ENCODE measurements around the gene NDUFS7.
"Not testable (repeated sequence)": the region's sequence is repeated elsewhere in the genome, so short reads cannot be mapped to it uniquely, and the experiment has no call there.

The NDUFS7 gene

DNA sequence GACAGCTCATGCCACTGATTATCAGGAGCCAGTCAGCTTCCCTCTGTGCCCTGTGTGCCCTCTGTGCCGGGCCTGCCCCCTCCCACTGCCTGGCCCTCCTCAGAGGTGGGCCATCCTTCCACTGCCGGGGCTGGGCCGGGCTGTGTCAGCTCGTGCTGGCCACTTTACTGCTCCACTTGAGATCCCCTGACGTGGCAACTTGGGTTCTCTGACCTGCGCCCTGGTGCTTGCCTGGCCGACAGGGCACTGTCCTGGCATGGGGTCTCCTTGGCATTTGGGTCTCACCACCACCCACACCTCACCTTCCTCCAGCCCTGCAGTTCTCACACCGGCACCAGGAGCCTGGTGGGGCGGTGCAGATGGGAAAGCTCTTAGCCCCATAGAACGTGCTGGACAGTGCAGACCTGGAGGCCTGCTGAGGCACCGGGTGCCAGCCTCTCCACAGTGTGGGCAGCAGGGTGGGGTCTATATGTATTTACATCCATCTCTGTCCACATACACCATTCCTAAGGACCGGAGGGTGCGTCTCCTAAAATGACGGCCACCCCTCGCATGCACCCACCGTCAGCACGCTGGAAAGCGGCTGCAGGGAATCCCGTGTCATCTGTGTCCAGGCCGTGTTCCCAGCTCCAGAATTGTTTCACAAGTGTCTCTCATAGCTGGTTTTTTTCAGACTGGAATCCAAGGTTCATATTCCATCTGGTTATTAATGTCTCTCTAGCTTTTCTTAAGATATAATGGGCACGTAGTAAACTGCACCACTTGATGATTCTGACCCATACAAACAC is 35.4 kb downstream of the NDUFS7 start:
- DNase-seq: no peak

DNA sequence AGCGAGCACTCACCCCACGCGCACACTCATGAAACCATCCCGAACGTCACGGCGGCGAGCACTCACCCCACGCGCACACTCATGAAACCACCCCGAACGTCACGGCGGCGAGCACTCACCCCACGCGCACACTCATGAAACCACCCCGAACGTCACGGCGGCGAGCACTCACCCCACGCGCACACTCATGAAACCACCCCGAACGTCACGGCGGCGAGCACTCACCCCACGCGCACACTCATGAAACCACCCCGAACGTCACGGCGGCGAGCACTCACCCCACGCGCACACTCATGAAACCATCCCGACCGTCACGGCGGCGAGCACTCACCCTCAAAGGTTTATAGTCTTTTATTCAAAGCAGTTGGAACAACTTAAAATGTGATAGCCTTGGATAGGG is 36.4 kb downstream of the NDUFS7 start:
- not testable (repeated sequence) for DNase-seq

DNA sequence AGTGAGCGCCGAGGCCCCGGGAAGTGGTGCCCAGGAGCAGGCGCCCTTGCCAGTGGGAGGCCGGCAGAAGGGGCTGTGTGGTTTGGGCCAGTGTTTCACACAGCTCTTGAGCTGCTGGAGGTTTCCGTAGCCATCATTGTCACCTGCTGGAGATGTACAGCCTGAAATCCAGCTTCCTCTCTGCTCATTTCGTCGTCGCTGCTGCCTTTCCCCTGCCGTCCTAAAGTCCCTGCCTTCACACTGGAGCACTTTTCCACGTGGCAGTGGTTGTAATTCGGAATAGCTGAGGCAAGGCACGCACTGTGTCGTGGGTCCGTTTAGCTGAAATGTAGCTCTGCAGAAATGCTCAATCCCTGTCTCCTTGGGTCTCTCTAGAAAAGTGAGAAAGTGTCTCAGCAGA is 36.9 kb downstream of the NDUFS7 start:
- DNase-seq: no peak

DNA sequence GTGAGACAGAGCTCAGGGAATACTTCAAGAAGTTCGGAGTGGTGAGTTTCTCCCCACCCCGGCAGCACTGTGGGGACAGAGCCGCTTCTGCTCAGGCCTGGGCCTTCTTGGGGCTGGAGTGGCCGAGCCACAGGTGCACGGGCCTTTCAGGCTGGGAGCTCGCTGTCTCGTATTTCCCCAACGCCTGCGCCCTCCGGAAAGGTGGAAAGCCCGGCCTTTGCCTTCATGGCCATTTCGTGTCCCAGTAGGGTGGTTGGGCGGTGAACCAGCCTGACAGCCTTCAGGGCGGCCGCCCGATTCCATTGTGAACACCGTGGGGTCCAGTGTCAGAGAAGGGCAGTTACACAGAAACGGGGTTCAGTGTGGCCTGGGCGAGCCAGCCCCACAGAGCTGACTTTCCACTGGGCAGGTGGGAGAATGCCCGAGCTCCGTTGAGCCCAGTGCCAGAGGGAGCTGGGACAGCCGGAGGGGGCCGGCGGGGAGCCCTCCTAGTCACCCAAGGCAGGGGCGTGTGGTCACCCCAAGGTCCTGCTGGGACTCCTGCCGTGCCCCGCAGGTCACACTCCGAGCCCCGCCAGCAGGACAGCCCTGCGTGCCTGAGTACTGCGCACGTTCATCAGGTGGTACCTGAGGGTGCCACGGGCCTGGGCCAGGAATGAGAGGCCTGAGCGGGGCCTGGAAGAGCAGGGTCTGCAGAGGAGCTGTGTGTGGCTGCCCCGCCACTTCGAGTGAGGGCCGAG is 37.7 kb downstream of the NDUFS7 start:
- no peak for DNase-seq

DNA sequence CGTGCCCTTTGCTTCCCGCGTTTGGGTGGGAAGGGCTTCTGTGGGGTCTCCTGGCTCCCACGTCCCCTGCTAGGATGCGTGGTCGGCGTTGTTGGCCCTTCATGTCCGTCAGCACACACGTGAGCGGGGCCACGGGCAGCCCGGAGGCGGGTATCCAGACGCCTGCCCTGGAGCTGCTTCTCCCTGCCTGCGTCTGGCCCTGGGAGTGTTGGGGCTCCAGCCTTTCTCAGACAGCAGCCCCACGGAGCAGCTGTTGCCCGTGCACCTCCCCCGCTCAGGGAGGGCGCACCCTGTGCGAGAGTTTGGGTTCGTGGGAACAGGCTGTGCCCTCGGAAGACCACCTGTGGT is 38.2 kb downstream of the NDUFS7 start:
- no peak for DNase-seq

DNA sequence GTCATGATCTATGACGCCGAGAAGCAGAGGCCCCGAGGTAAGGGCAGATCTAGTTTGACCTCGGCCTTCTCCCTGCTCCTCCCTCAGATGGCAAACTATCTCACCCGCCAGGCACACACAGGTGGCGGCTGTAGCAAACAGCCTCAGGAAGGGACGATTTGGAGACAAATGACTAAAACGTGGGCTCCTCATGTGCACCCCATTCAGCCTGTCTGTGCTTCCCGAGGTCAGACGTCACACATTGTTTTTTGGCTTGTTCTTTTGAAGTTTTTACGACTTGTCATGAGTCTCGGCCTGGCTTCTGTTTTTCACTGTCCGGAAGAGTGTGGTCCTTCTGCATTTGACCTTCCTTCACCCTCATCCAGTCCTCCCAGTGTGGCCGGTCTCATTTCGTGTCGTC is 38.7 kb downstream of the NDUFS7 start:
- DNase-seq: no peak

DNA sequence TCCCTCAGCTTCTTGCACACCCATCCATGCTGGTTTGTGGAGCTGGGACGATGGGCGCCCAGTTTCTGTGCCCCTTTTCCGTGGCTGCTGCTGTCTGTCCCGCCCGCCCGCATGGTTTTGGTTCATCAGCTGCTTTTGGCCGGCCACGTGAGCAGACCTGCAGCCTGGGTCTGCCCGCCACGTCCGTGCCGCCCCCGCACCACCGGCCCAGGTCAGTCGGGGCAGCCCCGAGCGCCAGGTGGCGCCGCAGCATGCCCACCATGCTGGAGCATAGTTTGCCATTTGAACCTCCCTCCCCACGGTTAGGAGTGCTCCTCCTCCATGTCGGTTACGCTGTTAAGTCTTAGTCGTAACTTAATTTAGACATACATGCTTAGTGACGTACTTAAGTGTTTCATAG is 39.2 kb downstream of the NDUFS7 start:
- DNase-seq: no peak

DNA sequence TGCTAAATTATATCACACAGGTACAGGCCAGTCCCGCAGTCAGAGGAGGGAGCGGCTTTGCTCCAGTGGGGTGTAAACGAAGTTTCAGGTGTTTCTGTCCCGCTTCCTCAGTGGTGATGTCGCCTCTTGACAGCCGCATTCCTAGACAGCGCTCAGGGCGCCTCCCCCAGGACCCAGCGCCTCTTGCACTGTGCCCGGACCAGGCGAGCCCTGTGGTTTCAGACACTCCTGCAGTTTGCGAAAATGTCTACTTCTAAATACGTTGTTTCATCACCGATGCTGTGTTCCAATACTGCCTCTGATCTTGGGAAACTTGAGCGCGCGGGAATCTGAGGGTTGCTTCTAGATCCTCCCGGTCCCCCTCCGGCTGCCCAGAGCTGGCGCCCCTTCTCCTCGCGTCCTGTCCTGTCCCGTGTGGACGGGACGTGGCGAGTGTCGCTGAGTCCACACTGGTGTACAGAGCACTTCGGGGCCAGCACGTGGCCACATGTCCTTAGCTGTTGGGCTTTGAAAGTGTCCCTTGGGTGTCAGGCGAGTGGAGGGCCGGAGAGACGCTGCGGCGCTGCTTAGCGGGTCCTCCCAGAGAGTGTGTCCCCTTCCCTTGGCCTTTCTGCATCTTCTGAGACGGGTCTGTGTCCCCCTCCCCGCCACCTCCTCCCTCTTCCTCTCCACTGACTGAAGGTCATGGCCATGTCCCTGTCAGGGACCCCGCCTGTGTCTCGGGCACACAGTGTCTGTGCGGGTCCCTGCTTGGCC is 39.9 kb downstream of the NDUFS7 start:
- no peak for DNase-seq

DNA sequence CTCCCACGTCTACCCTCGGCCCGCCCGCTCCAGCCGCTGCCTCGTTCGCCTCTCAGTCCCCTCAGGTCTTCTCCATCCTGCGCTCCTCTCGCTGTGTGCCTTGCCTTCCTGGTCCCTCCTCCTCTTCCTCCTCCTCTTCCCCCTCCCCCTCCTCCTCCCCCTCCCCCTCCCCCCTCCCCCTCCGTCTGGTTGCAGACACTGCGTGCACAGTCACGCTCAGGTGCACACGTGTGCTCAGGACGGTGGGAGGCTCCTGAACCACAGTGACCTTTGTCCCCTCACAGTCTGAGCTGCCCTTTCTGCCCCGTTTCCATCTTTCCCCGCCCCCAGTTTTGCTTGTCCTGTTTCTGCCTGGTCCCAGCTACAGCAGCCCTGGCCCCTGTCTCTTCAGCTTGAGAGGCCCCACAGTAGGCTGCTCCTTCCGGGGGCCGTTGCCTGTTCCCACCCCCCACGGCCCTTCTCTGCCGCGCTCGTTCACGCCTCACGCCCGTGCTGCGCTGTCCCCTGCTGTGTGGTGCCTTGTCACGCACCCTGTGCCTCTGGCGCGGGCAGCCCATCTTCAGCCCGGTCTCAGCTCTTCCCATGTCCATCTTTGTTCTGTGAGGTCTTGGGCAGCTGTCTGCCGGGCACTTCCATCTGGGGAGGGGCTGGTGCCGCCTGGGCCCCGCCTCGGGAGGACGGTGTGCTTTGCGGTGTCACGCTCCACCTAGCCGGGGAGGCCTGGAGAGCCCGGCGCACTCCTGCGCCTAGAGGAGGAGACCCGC is 40.7 kb downstream of the NDUFS7 start:
- DNase-seq: no peak

DNA sequence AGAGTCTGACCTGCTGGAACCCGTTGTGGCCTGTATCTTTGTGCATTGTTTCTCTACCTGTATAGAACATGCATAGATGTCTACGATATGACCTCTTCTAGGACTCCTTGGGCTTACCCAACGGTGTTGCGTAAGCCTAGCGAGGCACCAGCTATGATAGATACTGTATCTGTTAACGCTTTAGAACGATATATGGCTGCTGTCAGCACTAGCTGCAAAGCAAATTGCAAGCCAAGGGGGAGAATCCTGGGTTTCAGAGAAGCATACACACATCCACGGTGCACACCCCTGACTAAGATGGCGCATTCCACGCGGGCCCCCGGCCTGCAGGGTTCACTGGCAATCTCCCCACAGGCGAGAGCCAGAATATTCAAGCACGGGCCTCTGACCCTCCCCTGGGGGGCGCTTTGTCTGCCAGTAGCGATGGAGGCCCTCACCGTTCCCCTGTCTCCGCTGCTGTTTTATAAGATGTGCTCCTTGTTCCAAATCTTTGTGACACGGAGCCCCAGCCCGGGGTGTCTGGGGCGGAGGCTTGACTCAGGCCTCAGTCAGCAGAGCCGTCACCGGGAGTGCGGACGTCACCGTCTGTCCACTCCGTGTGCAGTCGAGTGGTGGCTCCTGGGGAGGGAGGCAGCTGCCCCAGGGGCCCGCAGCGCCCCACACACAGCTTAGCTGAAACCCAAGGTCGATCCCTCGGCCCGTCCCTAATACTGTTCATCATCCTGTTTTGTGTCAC is 41.6 kb downstream of the NDUFS7 start:
- DNase-seq: no peak

DNA sequence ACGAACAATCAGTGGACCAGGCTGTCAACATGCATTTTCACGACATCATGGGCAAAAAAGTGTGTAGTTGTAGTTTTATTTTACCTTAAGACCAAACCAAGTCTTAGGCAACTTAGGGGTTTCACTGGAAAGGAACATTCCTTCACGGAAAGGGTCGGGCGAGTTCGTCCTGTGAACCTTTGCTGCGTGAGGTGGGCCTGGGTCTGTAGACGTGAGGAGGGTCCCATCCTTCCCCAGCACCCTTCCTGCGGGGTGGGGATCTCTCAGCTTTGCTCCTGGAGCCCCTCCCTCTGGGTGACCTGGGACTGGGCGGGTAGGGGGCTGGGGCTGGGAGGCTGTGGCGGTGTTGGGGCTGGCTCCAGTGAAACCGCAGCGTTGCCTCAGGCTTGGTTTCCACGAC is 42.2 kb downstream of the NDUFS7 start:
- no peak for DNase-seq

DNA sequence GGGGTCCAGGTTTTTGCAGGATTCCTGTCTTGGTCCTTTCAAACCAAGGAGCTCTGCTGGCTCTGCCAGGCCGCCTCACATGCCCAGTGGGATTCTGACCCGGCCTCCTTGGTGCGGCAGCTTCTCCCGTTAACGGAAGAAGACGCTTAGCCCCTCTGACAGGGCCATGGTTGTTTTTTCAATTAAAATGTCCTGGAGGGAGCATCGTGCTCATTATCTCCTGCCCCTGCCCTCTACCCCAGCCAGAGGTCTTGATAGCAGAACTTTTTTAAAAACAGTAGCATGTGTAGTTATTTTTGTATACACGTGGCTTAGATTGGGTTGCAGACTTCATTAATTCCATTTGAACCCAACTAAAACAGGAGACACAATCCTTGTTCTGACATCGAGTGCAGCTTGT is 43.0 kb downstream of the NDUFS7 start:
- DNase-seq: no peak

DNA sequence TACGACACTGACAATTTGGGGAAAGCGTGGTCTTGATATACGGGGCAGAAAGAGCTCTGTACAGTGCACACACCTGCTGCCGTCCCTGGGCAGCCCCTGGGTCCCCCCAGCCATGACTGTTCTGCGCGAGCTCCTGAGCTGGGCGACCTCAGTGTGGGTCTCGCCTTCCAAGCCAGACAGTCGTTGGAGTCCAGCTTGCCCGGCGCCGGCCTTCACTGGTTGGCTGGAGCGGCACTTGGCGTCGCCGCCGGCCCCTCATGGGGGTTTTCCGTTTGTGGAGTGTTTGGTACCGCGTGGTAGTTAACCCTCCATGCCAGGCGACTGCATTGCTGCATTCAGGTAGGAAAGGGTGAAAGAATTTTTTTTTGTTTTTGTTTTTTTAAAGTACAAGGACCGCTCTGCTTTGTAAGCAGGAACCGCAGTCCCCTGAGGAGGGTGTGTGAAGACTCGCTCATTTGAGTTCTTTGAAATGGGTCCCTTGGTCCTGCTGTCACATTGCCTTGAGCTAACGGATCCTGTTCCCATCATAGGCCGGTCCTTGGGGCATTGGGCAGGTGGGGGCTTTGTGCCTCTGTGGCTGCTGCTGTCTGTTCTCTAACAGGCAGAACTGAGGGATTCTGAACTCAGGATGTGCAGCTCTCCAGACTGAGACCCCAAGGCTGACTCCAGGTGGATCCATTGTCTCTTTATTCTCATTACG is 43.7 kb downstream of the NDUFS7 start:
- DNase-seq: no peak

DNA sequence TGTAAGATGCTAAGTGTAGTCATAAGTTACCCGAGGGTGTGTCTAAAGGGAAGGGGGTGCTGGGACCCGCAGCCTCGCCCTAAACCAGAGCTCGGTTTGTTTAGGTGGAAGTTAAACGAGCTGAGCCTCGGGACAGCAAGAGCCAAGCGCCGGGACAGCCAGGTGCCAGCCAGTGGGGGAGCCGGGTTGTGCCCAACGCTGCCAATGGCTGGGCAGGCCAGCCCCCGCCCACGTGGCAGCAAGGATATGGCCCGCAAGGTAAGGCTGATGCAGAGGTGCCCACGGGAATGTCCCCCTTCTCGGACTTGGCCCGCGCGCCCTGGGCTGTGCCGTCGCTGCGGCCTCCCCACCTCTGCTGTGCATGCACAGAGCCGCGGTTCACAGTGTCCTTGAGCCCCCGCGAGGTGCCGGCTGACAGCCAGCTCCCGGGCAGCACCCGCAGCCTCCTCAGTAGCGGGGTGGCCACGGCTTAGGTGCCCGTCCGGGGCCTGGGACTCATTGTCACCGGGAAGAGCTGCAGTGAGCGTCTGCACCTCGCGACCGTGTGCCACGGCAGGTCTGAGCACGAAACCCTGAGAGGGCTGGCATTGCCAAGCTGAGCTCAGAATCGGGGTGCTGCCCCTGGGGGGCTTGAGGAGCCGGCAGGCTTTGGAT is 45.2 kb downstream of the NDUFS7 start:
- no peak for DNase-seq

DNA sequence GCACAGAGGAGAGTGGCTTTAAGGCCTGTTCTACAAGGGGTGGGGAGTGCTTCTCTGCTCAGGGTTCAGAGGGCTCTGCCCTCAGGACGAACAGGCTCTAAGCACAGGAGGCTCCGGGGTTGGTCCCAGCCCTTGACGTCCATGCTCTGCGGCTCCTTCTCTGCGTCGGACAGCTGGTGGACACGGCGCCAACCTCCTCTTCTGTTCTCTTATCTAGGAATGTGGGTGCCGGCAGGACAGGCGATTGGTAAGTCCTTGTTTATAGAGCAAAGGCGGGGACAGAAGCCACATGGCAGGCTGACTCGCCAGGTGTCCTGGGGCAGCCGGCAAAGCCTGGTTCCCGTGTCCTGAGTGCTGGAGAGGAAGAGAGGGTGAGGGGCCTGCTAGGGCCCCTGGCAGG is 46.0 kb downstream of the NDUFS7 start:
- no peak for DNase-seq

DNA sequence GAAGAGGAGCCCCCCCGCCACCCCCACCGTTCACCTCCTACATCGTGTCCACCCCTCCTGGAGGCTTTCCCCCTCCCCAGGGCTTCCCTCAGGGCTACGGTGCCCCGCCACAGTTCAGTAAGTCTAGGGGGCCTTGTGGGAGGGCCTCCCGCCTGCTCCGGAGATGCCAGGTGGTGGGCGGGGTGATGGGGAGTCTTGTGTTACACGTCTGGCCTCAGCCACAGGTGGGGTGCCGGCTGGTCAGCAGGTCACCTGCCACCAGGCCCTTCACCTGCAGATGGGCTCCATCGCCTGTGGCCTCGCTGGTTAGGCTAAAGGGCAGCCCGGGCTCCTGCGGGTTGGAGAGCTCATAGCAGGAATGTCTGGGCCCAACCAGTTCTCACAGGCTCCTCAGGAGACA is 46.5 kb downstream of the NDUFS7 start:
- no peak for DNase-seq

DNA sequence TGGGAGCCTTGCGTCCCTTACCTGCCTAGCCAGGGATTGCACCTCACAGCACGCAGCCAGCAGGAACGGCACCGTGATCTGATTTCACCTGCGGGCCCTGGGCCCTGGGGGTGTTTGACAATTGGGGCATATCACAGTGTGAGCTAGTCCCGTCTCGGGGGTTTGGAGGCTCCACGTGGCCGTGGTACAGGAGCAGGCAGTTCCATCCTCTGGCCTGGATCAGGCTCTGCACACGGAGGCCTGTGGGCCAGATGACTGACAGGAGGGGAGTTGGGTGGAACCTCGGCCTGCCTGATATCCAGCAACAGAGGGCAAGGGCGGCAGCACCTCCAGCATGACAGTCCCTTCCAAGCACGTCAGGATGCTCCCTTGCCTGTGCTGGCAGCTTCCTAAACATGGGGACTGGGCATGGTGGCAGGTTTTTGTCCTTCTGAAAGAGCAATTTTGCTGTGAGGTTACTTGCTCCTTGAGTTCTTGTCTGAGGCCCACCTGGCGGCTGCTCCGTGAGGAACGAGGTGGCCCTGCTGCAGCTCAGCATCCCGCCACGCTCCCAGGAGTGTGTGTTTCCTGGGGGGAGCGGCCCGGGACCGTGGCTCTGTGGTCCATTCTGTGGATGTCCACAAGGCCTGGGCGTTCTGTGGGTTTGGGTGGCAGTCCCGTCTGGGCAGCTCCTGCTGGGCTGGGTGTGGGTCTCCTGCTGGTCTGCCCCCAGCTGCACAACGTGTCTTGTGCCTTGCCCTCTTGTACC is 48.2 kb downstream of the NDUFS7 start:
- no peak for DNase-seq

DNA sequence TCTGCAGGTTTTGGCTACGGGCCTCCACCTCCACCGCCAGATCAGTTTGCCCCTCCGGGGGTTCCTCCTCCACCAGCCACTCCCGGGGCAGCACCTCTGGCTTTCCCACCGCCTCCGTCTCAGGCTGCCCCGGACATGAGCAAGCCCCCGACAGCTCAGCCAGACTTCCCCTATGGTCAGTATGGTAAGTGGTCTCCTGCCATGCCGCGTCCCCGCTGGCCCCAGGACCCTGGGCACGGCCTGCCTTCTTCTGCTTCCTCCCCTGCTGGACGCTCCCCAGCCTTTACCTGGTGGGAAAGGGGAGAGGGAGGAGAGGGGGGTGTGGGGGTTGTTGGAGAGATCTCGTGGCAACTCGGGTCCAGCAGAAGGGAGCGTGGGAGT is 48.8 kb downstream of the NDUFS7 start:
- DNase-seq: no peak

DNA sequence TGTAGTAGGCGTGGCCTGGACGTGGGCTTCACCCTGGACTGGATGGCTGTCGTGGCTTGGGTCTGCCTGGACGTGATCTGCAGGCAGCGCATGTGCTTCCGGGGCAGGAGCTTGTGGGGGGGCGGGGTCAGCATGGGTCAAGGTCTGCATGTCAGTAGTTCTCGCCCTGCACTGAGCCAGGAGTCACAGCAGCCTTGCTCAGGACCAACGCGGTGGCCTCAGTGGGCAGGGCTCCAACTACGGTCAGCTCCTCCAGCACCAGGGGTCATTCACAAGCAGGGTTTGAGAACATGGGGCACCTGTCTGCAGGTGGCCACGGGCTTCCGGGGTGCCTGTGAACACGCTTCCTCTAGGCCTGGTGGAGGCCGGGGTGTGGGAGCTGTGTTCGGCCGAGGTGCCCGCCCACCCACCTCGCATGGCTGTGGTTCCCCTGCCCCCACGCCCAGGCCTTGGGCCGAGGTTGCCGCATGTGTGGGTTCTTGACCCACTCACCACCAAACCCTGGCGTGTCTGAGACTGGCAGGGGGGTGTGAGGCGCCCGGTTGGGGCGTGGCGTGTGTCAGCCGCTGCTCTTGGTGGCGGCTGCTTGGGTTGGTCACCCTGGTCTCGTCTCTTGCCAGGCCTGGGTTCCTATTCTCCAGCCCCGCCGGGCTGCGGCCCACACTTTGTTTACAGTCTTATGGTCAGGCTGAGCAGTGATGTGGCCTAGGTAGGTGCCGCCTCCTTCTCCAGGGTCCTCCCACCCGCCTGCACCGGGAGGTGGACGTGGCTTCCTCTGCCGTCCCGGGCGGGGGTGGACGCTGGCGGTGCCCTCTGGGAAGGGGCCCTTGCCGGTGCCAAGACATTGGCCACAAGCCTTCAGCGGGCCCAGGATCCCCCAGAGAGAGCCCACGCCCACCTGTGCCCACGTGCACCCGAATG is 49.7 kb downstream of the NDUFS7 start:
- DNase-seq: no peak
